Measurements from ENCODE around the gene NDC80.

NDC80 gene

GRCh38 chr18:2547477-2548087 is 23.8 kb upstream of the NDC80 start:
- no peak for TF ChIP-seq GATA2 (IDR thresholded peaks at IDR 0.05; ENCODE audit: low read depth, low read length)
- TF ChIP-seq GATA3 (IDR thresholded peaks at IDR 0.05; ENCODE audit: low read depth, low read length), result no peak

- no peak for TF ChIP-seq GATA3 (IDR thresholded peaks at IDR 0.05; ENCODE audit: low read depth, low read length)
- TF ChIP-seq GATA2 (IDR thresholded peaks at IDR 0.05; ENCODE audit: low read depth, low read length), result no peak
Measured at GRCh38 chr18:2549462-2549861, 21.9 kb upstream of the NDC80 start.

DNA sequence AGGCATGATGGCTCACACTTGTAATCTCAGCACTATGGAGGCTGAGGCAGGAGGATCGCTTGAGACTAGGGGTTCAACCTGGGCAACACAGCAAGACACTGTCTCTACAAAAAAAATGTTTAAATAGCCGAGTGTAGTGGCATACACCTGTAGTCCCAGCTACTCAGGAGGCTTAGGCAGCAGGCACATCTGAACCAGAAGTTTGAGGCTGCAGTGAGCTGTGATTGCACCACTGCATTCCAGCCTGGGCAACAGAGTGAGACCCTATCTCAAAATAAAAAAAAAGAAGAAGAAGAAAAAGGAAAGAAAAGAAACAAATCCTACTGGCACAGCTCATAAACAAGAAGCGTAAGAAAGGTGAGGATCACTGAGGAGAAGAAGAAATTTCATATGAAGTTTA is 19.9 kb upstream of the NDC80 start:
- no peak for TF ChIP-seq GATA3 (IDR thresholded peaks at IDR 0.05; ENCODE audit: low read depth, low read length)

DNA sequence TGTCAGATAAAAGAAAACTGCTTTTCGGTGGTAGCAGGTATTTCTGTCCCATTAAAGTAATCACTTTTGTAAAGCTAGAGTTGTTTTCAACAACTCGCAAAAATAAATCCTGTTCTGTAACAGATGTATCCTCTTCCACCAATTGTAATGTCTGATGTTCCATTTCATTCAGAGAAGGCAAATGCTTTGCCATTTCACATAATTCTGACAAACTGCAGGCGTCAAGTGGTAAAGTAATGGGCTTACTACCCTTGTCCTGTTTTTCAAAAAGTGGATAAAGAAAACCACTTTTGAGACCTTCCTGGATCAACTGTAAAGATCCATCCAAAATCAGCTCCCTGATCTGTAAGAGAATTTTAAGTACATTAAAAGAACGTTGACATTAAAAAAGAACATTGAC is 16.7 kb upstream of the NDC80 start:
- no peak for TF ChIP-seq GATA2 (IDR thresholded peaks at IDR 0.05; ENCODE audit: low read depth, low read length)
- TF ChIP-seq GATA3 (IDR thresholded peaks at IDR 0.05; ENCODE audit: low read depth, low read length), result no peak

DNA sequence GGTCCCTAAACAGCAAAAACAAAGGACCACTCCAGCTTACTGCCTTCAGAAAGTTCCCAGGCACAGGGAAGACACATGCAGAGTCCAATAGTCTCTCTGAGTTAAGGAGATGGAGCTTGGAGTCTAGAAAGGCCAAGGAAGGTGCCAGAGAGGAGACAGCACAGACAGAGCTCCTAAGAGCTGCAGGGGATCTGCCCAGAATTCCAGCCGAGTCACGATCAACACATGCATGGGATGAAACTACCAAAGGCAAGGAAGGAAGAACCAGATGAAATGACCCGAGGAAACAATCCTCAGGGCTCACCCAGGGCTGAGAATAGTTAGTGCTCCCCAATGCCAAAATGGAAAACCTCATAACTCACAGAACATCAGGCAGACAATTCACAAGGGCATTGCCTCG is 15.5 kb upstream of the NDC80 start:
- TF ChIP-seq GATA2 (IDR thresholded peaks at IDR 0.05; ENCODE audit: low read depth, low read length), result no peak
- TF ChIP-seq GATA3 (IDR thresholded peaks at IDR 0.05; ENCODE audit: low read depth, low read length), result no peak

GRCh38 chr18:2557536-2557935 is 13.8 kb upstream of the NDC80 start:
- no peak for TF ChIP-seq GATA2 (IDR thresholded peaks at IDR 0.05; ENCODE audit: low read depth, low read length)
- TF ChIP-seq GATA3 (IDR thresholded peaks at IDR 0.05; ENCODE audit: low read depth, low read length), result no peak

GRCh38 chr18:2559249-2559648 is 12.1 kb upstream of the NDC80 start:
- no peak for TF ChIP-seq GATA3 (IDR thresholded peaks at IDR 0.05; ENCODE audit: low read depth, low read length)
- TF ChIP-seq GATA2 (IDR thresholded peaks at IDR 0.05; ENCODE audit: low read depth, low read length), result no peak

DNA sequence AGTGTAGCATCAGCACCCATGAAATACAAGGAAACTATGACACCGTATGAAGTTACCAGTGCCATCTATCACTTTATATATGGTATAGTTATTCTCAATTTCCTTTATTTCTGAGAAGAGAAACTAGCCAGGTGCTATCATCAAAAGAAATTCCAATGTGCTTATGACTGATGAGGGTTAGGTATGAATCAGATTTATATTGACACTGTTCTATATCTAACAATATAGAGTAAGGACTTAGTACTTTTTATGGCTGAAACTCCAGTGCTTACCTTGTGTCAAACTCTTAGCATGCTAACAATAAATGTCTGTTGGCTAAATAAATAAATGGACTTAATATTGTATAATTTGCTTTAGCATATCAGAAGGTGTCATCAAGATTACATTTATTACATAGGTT is 7.0 kb upstream of the NDC80 start:
- no peak for TF ChIP-seq GATA2 (IDR thresholded peaks at IDR 0.05; ENCODE audit: low read depth, low read length)
- no peak for TF ChIP-seq GATA3 (IDR thresholded peaks at IDR 0.05; ENCODE audit: low read depth, low read length)

DNA sequence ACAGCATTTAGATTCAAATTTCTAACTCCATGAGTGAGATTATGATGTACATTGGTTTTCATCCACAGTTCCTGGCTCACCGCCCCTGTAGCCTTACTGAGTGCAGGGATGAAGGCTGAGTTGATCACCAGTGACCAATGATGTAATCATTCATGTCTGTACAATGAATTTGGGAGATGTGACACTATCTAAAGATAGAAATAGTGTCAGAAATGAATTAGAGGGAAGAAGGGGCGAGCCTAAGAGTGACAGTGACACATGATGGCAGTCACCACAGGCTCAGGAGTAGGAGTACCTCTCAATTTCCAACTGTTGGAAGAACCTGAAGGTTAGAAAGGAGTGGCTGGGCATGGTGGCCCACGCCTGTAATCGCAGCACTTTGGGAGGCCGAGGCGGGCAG is 3.2 kb upstream of the NDC80 start:
- TF ChIP-seq GATA2 (IDR thresholded peaks at IDR 0.05; ENCODE audit: low read depth, low read length) (no peak), GATA3 (IDR thresholded peaks at IDR 0.05; ENCODE audit: low read depth, low read length) (no peak)

- TF ChIP-seq GATA3 (IDR thresholded peaks at IDR 0.05; ENCODE audit: low read depth, low read length), result no peak
Measured at GRCh38 chr18:2568605-2569004, 2.8 kb upstream of the NDC80 start.

DNA sequence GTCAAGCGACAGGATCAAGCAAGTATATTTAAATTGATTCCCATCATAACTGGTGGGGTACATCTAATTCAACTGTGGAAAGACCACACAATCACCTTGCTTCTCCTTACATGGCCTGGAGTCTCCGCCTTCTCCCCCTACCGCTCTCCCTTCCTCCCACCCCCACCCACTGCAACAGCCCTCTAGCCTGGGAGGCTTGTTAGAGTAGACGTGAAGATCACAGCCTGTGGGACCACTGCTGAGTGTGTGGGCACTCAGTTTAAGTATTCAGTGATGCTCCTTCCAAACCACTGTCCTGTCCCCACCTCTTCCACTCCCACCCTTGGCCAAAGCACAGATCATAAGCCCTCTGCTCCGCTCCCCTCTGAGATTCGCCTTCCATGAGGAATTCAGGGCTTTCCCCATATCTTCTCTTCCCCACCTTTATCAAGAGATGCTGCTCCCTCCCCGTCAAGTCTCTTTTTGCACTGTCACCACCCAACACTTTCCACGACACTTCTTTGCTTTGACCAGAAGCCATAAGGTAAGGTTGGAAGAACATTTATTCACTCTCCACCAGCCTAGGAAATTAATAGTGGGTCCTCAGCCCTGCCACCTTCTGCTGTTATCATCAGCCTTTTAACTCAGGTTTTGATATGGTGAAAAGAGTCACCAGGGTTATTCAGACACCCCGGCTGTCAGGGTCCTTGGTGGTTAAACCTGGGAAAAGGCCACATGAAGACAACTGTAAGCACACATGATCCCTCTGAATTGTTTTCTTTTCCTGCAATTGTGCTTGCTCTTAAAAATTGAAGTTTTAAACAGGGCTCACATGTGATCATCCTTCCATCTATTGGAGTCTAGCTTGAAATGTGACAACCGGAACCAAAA is 1.8 kb upstream of the NDC80 start:
- TF ChIP-seq GATA3 (IDR thresholded peaks at IDR 0.05; ENCODE audit: low read depth, low read length), result no peak
- no peak for TF ChIP-seq GATA2 (IDR thresholded peaks at IDR 0.05; ENCODE audit: low read depth, low read length)

DNA sequence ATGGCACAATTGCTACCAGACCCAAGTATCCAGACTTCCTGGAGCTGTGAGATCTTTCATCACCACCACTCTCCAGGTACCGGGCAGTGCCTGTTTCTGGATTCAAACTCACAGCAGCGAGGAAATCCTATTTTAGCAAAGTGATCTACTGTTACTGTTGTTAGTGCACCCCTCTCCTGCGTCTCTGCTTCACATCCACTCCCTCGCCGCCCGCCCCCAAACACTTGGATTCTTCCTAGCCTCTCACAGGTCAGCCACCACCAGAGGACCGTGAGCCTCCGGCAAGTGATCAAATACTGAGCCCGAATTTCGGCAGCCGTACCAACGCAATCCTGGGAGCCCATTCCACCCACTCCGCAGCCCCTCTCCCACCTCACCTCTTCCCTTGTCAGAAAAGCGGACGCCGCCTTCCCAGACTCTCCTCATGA is 571 bp upstream of the NDC80 start:
- no peak for TF ChIP-seq GATA2 (IDR thresholded peaks at IDR 0.05; ENCODE audit: low read depth, low read length)
- TF ChIP-seq GATA3 (IDR thresholded peaks at IDR 0.05; ENCODE audit: low read depth, low read length), result no peak

DNA sequence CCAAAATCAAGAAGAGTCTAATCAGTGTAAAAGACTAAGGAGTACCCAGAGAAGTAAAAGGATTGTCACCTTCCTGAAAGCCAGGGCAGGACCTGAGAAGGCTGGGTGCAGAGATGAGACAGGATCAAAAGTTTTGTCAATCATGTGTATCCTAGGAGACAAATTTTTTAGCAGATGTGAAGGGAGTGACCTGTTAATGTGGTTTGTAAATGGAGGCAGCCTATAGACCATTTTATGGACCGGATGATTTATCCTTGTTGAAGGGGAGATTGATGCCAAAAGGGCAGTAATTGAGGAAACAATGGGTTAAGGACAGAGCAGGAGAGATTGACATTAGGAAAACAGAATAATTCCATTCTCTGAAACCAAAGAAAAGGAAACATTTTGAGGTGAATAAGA is 813 bp downstream of the NDC80 start:
- no peak for TF ChIP-seq GATA3 (IDR thresholded peaks at IDR 0.05; ENCODE audit: low read depth, low read length)
- TF ChIP-seq GATA2 (IDR thresholded peaks at IDR 0.05; ENCODE audit: low read depth, low read length), result no peak

DNA sequence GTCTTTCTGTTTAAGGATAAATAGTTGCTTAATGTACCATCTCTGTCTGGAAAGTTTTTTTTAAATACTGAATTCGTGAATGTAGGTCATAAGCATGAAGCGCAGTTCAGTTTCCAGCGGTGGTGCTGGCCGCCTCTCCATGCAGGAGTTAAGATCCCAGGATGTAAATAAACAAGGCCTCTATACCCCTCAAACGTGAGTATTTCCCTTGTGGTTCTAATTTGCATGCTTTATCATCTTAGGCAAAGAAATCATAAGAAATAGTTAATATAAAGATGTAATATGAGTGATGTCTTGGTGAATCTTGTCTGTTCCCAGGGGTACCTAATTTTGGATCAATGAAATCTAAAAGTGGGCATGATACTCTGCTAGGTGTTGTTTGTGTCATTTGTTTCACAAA is 1.5 kb downstream of the NDC80 start:
- TF ChIP-seq GATA3 (IDR thresholded peaks at IDR 0.05; ENCODE audit: low read depth, low read length) (no peak), GATA2 (IDR thresholded peaks at IDR 0.05; ENCODE audit: low read depth, low read length) (no peak)

- TF ChIP-seq GATA2 (IDR thresholded peaks at IDR 0.05; ENCODE audit: low read depth, low read length) (no peak), GATA3 (IDR thresholded peaks at IDR 0.05; ENCODE audit: low read depth, low read length) (no peak)
Measured at GRCh38 chr18:2573408-2573807, 2.1 kb downstream of the NDC80 start.
